Astrocyte (in vitro differentiated cells and primary cell): Measurements from ENCODE around the gene FUBP3.

Experiments used
- EZH2 ChIP-seq: IDR thresholded peaks from 2 replicates; pipeline ENCODE4 v1.6.1; 2012; ENCODE audit warnings: mild to moderate bottlenecking, low read length, inconsistent platforms; ENCODE audit not compliant: insufficient read depth
- TF ChIP-seq, protein P1 (sequence below): IDR thresholded peaks from 2 replicates; pipeline ENCODE4 v1.5.1; 2011; ENCODE audit warnings: low read depth, mild to moderate bottlenecking, inconsistent platforms, low read length, moderate library complexity; ENCODE audit not compliant: insufficient read depth

DNA sequence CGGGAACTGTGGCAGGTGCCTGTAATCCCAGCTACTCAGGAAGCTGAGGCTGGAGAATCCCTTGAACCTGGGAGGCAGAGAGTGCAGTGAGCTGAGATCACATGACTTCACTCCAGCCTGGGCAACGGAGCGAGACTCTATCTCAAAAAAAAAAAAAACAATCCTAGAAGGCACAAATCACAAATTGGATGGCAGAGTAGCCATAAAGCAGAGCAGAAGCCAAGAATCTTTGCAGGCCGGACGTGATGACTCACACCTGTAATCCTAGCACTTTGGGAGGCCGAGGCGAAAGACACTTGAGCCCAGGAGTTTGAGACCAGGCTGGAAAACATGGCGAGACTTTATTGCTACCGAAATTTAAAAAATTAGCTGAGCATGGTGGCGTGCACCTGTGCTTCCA, 9.2 kb upstream of the FUBP3 start:
- TF ChIP-seq, protein P1, sequence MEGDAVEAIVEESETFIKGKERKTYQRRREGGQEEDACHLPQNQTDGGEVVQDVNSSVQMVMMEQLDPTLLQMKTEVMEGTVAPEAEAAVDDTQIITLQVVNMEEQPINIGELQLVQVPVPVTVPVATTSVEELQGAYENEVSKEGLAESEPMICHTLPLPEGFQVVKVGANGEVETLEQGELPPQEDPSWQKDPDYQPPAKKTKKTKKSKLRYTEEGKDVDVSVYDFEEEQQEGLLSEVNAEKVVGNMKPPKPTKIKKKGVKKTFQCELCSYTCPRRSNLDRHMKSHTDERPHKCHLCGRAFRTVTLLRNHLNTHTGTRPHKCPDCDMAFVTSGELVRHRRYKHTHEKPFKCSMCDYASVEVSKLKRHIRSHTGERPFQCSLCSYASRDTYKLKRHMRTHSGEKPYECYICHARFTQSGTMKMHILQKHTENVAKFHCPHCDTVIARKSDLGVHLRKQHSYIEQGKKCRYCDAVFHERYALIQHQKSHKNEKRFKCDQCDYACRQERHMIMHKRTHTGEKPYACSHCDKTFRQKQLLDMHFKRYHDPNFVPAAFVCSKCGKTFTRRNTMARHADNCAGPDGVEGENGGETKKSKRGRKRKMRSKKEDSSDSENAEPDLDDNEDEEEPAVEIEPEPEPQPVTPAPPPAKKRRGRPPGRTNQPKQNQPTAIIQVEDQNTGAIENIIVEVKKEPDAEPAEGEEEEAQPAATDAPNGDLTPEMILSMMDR: no peak
- no peak for TF ChIP-seq EZH2
